Measurements from ENCODE around the gene FAM89A.

GRCh38 chr1:231016234-231016633 is 23.8 kb downstream of the FAM89A start:
- TF ChIP-seq CTCF (IDR thresholded peaks at IDR 0.05) (no peak), POLR2AphosphoS5 (IDR thresholded peaks at IDR 0.05; ENCODE audit: insufficient read depth in 1 of 2, low read depth in 1 of 2) (peak in 1 of 2 donors; percentile 20), POLR2A (IDR thresholded peaks at IDR 0.05) (no peak)

Measured in vagina (tissue), 2 donors.